K562 (cell line): ENCODE results near the gene SMARCA4. TPM values are rescaled to one million over a fixed set of nuclear protein-coding genes. Genes with fewer than 3 reads are reported as not detected.

Experiments used
- ATAC-seq: fragments of 200-7000 bp; cut with Tn5 transposase; 3 replicates; pipeline ENCODE4 v1.9.1; 2020; ENCODE audit warnings: moderate library complexity
- BruUV-seq: library from RNA; stranded (reverse); fragments of 400-500 nt; replicated peaks from 2 replicates; lab custom pipeline; 2021; lab: Mats Ljungman, UMichigan
- CTCF ChIA-PET: fragments of 300-600 bp; formaldehyde crosslinking; extraction: SDS; loops from one replicate; lab custom pipeline; 2021; ENCODE audit warnings: low intra/inter-chr PET ratio; lab: Yijun Ruan, JAX
- POLR2A ChIA-PET: fragments of 300-600, 350-650 bp; sonication (Branson Sonifier 250); formaldehyde crosslinking; extraction: SDS; loops from one replicate; lab custom pipeline; 2021; ENCODE audit warnings: antibody characterized with exemption, inconsistent platforms; lab: Yijun Ruan, JAX
- DNase-seq, 4 experiments: peaks; one replicate each; pipeline versions ENCODE4 v3.0.0 to v3.0.0-alpha.2; 2011 to 2018; ENCODE audit warnings: low spot score in 3 of 4, mixed read lengths in 3 of 4; ENCODE audit errors: extremely low read depth in 1 of 4
- FAIRE-seq: peaks from 2 replicates; lab custom pipeline; 2011; peaks lifted over from hg19 to GRCh38; lab: Jason Lieb, UNC
- H2AFZ ChIP-seq: 2 replicates; pipeline ENCODE4 v1.6.0; 2011; ENCODE audit warnings: low read depth, low read length, control low read depth, inconsistent platforms
- H3K27ac ChIP-seq: fragments of 200-600 bp; 3 replicates; pipeline ENCODE4 v1.8.0; 2011; ENCODE audit warnings: low read depth, mild to moderate bottlenecking, control low read depth, inconsistent platforms, low read length, moderate library complexity, mixed read lengths; ENCODE audit errors: extremely low read depth
- H3K27me3 ChIP-seq, 2 experiments: fragments of 300-600 bp in 1 of 2; 2 replicates in 1 of 2; 3 replicates in 1 of 2; pipeline versions ENCODE4 v1.6.0 to v1.8.0; 2011; ENCODE audit warnings: inconsistent platforms in 2 of 2, low read length in 2 of 2, mild to moderate bottlenecking in 1 of 2, mixed read lengths in 1 of 2, moderate library complexity in 1 of 2; ENCODE audit not compliant: control insufficient read depth in 2 of 2, insufficient read depth in 2 of 2
- H3K36me3 ChIP-seq: fragments of 300-600 bp; 3 replicates; pipeline ENCODE4 v1.8.0; 2011; ENCODE audit warnings: mild to moderate bottlenecking, low read length, inconsistent platforms; ENCODE audit not compliant: control insufficient read depth, insufficient read depth
- H3K4me1 ChIP-seq, 2 experiments: fragments of 200-600 bp in 1 of 2; replicated peaks in 1 of 2; 2 replicates in 1 of 2; 3 replicates in 1 of 2; pipeline versions ENCODE4 v1.5.1 to v1.8.0; 2011; ENCODE audit warnings: inconsistent platforms in 2 of 2, low read length in 2 of 2, mild to moderate bottlenecking in 1 of 2, mixed read lengths in 1 of 2, moderate library complexity in 1 of 2; ENCODE audit not compliant: control insufficient read depth in 2 of 2, insufficient read depth in 2 of 2
- H3K4me2 ChIP-seq: 2 replicates; pipeline ENCODE4 v1.6.1; 2011; ENCODE audit warnings: low read length, control low read depth, inconsistent platforms, mixed read lengths; ENCODE audit not compliant: insufficient read depth
- H3K4me3 ChIP-seq: fragments of 200-600 bp; sonication (generic), shearing (Covaris generic); 2 replicates; pipeline ENCODE4 v1.5.1; 2016; ENCODE audit warnings: control low read depth, inconsistent platforms
- H3K79me2 ChIP-seq: fragments of 200-600 bp; 3 replicates; pipeline ENCODE4 v1.8.0; 2011; ENCODE audit warnings: low read length, inconsistent platforms; ENCODE audit not compliant: control insufficient read depth, insufficient read depth
- H3K9ac ChIP-seq, 2 experiments: 2 replicates each; pipeline versions ENCODE4 v1.6.0 to v1.6.1; 2011; ENCODE audit warnings: low read depth in 2 of 2, low read length in 2 of 2, control low read depth in 1 of 2, inconsistent platforms in 1 of 2, mild to moderate bottlenecking in 1 of 2, mixed read lengths in 1 of 2; ENCODE audit not compliant: insufficient read depth in 1 of 2
- H3K9me1 ChIP-seq: one replicate; pipeline ENCODE4 v1.6.0; 2011; ENCODE audit warnings: inconsistent platforms, mild to moderate bottlenecking, low read length, moderate library complexity; ENCODE audit not compliant: control insufficient read depth, insufficient read depth
- H3K9me3 ChIP-seq: replicated peaks from 2 replicates; pipeline ENCODE4 v1.5.1; 2011; ENCODE audit warnings: low read depth, low read length, inconsistent platforms; ENCODE audit not compliant: control insufficient read depth, insufficient read depth
- H4K20me1 ChIP-seq: replicated peaks from 2 replicates; pipeline ENCODE4 v1.6.1; 2011; ENCODE audit warnings: low read length, inconsistent platforms, mixed read lengths; ENCODE audit not compliant: control insufficient read depth, insufficient read depth
- BMI1 ChIP-seq: fragments of 150-350 bp; IDR thresholded peaks from 2 replicates; pipeline ENCODE4 v1.6.1; 2014; ENCODE audit warnings: low read length
- CBX1 ChIP-seq: sonication (generic); IDR thresholded peaks from 2 replicates; pipeline ENCODE4 v1.6.1; 2016; ENCODE audit warnings: antibody characterized with exemption, low read depth, mild to moderate bottlenecking
- CHD2 ChIP-seq: IDR thresholded peaks from 2 replicates; pipeline ENCODE4 v1.6.1; 2011; ENCODE audit warnings: low read depth, low read length
- CSDE1 ChIP-seq, 2 experiments: fragments of 450-650 bp; IDR thresholded peaks; 2 replicates each; pipeline ENCODE4 v1.6.1; 2016; ENCODE audit warnings: mild to moderate bottlenecking in 1 of 2
- DPF2 ChIP-seq: fragments of 450-650 bp; IDR thresholded peaks from 2 replicates; pipeline ENCODE4 v1.6.1; 2016
- ESRRA ChIP-seq: fragments of 450-650 bp; IDR thresholded peaks from 2 replicates; pipeline ENCODE4 v1.6.1; 2014; ENCODE audit warnings: low read depth, mild to moderate bottlenecking, moderate library complexity, borderline replicate concordance
- FIP1L1 ChIP-seq: fragments of 200-400 bp; formaldehyde crosslinking; IDR thresholded peaks from 2 replicates; pipeline ENCODE4 v1.6.1; 2018; ENCODE audit warnings: mild to moderate bottlenecking, low read depth, low read length; ENCODE audit not compliant: poor library complexity, severe bottlenecking
- HMG20A ChIP-seq: fragments of 450-650 bp; formaldehyde crosslinking; conservative IDR thresholded peaks from 2 replicates; pipeline ENCODE4 v1.4.0; 2020; ENCODE audit warnings: mild to moderate bottlenecking, mixed read lengths
- MAZ ChIP-seq, 2 experiments: fragments of 450-650 bp in 1 of 2; sonication (generic) in 1 of 2; formaldehyde crosslinking; IDR thresholded peaks in 1 of 2; conservative IDR thresholded peaks in 1 of 2; 2 replicates each; pipeline versions ENCODE4 v1.4.0 to v1.5.0; 2020; ENCODE audit warnings: mild to moderate bottlenecking in 1 of 2, missing genetic modification reagents in 1 of 2
- MTF1 ChIP-seq: fragments of 250-450 bp; sonication (Bioruptor Pico); IDR thresholded peaks from 2 replicates; pipeline ENCODE4 v1.9.0; 2021; ENCODE audit warnings: moderate library complexity, mild to moderate bottlenecking, inconsistent platforms, borderline replicate concordance
- NCOA6 ChIP-seq: fragments of 450-650 bp; IDR thresholded peaks from 2 replicates; pipeline ENCODE4 v1.6.1; 2017; ENCODE audit warnings: mild to moderate bottlenecking
- PBX2 ChIP-seq, 2 experiments: IDR thresholded peaks in 1 of 2; conservative IDR thresholded peaks in 1 of 2; 2 replicates each; pipeline ENCODE4 v1.6.1; 2016; ENCODE audit warnings: low read depth in 2 of 2, mild to moderate bottlenecking in 1 of 2, missing compliant biosample characterization in 1 of 2, missing genetic modification characterization in 1 of 2, moderate library complexity in 1 of 2
- RBM15 ChIP-seq: fragments of 200-400 bp; formaldehyde crosslinking; IDR thresholded peaks from 2 replicates; pipeline ENCODE4 v1.6.1; 2018; ENCODE audit warnings: mild to moderate bottlenecking, low read length, moderate library complexity; ENCODE audit not compliant: insufficient read depth
- TAF1 ChIP-seq: IDR thresholded peaks from 2 replicates; pipeline ENCODE4 v1.6.1; 2011; ENCODE audit warnings: mild to moderate bottlenecking, low read length, moderate library complexity; ENCODE audit not compliant: insufficient read depth, control insufficient read depth, severe bottlenecking; ENCODE audit errors: extremely low read depth
- WGBS: fragments of 100-300 bp; shearing (Covaris generic); methylation state at CpG from one replicate; pipeline ENCODE4 v1.1.6; 2016; ENCODE audit warnings: low coverage, mixed read lengths; ENCODE audit not compliant: insufficient coverage; ENCODE audit errors: missing lambda C conversion rate; 5-methylcytosine and 5-hydroxymethylcytosine counted together
- in situ Hi-C: fragments of 300-500 bp; cut with MboI; formaldehyde crosslinking; loops from 4 replicates; pipeline ENCODE4 v1.15.0; 2018; ENCODE audit warnings: inconsistent platforms, mixed read lengths
- intact Hi-C: fragments of 100-400 bp; cut with micrococcal nuclease; formaldehyde crosslinking; loops from 2 replicates; pipeline ENCODE4 v1.14.2; 2022
- polyA plus RNA-seq, 8 experiments: library from polyadenylated mRNA; depleted of rRNA in 4 of 8; stranded (reverse) in 5 of 8; unstranded in 3 of 8; fragments of >200 nt; fragmentation: Nextera tagmentation in 2 of 8; fragmentation: Illumina TruSeq in 1 of 8; extraction: Ambion mirVana in 2 of 8; extraction: Trizol in 1 of 8; gene quantifications; 2 replicates each; pipeline versions ENCODE4 v1.2.1 to v1.2.3, GENCODE V29; 2011 to 2014; ENCODE audit warnings: inconsistent platforms in 1 of 8, missing spikeins in 1 of 8
- total RNA-seq, 7 experiments: library from RNA; depleted of rRNA in 6 of 7; stranded (reverse); fragments of >200 nt in 6 of 7; fragmentation: Illumina TruSeq in 2 of 7; extraction: Trizol in 2 of 7; gene quantifications; 2 replicates each; pipeline versions ENCODE4 v1.2.1 to v1.2.3, GENCODE V29; 2011 to 2021; ENCODE audit warnings: low replicate concordance in 1 of 7
- TF ChIP-seq, protein P1 (sequence below): fragments of 250-450 bp; sonication (Bioruptor Pico); IDR thresholded peaks from 2 replicates; pipeline ENCODE4 v1.4.0; 2020; ENCODE audit warnings: mild to moderate bottlenecking, moderate library complexity, borderline replicate concordance
- TF ChIP-seq, protein P2 (sequence below): fragments of 450-650 bp; formaldehyde crosslinking; IDR thresholded peaks from 2 replicates; pipeline ENCODE4 v1.4.0; 2022; ENCODE audit warnings: missing genetic modification characterization

Gene SMARCA4
- total and polyA plus RNA-seq, 9 of the 15 experiments (the other 6 are each of a cell fraction or from before 2014, with no cell fraction given), result 19.3 to 207 (median 52.1) TPM

DNA sequence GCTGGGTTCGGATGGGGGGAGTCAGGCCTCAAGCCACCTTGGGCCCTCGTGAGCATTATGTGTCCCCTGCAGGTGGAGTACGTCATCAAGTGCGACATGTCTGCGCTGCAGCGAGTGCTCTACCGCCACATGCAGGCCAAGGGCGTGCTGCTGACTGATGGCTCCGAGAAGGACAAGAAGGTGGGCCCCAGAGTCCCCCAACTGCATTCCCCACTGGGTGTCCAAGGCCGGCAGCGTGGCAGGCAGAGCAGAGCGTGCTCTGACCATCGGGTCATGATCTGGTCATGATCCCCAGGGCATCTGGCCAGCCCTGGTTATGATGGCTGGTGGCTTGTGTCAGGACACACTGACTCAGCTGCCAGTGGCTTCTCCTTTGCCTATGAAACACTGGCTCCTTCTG, 63.4 kb downstream of the SMARCA4 start:
- Histone ChIP-seq H3K36me3 (peaks cover 98% of the 10 kb centered on the region), H4K20me1 (no peaks in the 10 kb centered on the region), H3K4me2 (no peak overlapping the region), H3K9me3 (no peaks in the 10 kb centered on the region), H3K79me2 (no peaks in the 10 kb centered on the region), H2AFZ (no peak overlapping the region), H3K27me3 (no peaks in the 10 kb centered on the region), H3K4me3 (no peak overlapping the region), H3K4me1 (no peaks in the 10 kb centered on the region), H3K9me1 (no peaks in the 10 kb centered on the region), H3K27ac (no peak overlapping the region), H3K9ac (0 out of 4 replicates have a peak overlapping the region, but pooled peaks of 1 of the 2 experiments have one; percentile 33)
- POLR2A ChIA-PET, result interaction anchor here (1.4 kb wide), 1 partner anchor 13 kb away, joined by 3 read pairs; no protein-coding TSS in a partner anchor
- no TSS peak for BruUV-seq
- FAIRE-seq (no peak), DNase-seq (no peak), ATAC-seq (no peak)
- intact Hi-C loops (no loop called here), in situ Hi-C loops (no loop called here)
- 95% methylated on average over 11 of the region's 13 CpGs for WGBS
- CTCF ChIA-PET, result no interaction called here
- TF ChIP-seq CSDE1 (IDR thresholded peaks at IDR 0.05) (no peak), HMG20A (CRISPR knock-in tag) (no peak), CHD2 (no peak), RBM15 (no peak), NCOA6 (no peak), FIP1L1 (no peak), ESRRA (no peak), CBX1 (no peak), DPF2 (no peak), PBX2 (CRISPR knock-in tag; IDR thresholded peaks at IDR 0.05; ENCODE audit: low read depth) (no peak), PBX2 (tag; conservative IDR thresholded peaks at IDR 0.05; ENCODE audit: low read depth) (no peak), BMI1 (no peak), MAZ (CRISPR knock-in tag; conservative IDR thresholded peaks at IDR 0.05 in 1 of 2, IDR thresholded peaks at IDR 0.05 in 1 of 2) (no peak), MTF1 (CRISPR knock-in tag) (no peak), TAF1 (no peak)
- TF ChIP-seq, protein P1, sequence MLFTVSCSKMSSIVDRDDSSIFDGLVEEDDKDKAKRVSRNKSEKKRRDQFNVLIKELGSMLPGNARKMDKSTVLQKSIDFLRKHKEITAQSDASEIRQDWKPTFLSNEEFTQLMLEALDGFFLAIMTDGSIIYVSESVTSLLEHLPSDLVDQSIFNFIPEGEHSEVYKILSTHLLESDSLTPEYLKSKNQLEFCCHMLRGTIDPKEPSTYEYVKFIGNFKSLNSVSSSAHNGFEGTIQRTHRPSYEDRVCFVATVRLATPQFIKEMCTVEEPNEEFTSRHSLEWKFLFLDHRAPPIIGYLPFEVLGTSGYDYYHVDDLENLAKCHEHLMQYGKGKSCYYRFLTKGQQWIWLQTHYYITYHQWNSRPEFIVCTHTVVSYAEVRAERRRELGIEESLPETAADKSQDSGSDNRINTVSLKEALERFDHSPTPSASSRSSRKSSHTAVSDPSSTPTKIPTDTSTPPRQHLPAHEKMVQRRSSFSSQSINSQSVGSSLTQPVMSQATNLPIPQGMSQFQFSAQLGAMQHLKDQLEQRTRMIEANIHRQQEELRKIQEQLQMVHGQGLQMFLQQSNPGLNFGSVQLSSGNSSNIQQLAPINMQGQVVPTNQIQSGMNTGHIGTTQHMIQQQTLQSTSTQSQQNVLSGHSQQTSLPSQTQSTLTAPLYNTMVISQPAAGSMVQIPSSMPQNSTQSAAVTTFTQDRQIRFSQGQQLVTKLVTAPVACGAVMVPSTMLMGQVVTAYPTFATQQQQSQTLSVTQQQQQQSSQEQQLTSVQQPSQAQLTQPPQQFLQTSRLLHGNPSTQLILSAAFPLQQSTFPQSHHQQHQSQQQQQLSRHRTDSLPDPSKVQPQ (CRISPR knock-in tag), result no peak
- TF ChIP-seq, protein P2, sequence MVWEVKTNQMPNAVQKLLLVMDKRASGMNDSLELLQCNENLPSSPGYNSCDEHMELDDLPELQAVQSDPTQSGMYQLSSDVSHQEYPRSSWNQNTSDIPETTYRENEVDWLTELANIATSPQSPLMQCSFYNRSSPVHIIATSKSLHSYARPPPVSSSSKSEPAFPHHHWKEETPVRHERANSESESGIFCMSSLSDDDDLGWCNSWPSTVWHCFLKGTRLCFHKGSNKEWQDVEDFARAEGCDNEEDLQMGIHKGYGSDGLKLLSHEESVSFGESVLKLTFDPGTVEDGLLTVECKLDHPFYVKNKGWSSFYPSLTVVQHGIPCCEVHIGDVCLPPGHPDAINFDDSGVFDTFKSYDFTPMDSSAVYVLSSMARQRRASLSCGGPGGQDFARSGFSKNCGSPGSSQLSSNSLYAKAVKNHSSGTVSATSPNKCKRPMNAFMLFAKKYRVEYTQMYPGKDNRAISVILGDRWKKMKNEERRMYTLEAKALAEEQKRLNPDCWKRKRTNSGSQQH (CRISPR knock-in tag), result no peak
